Measurements from ENCODE around the gene PSMD3. TPM values are rescaled to one million over a fixed set of nuclear protein-coding genes. Genes with fewer than 3 reads are reported as not detected.

PSMD3 gene
- total and polyA plus RNA-seq, 9 of the 15 experiments (the other 6 are each of a cell fraction or from before 2014, with no cell fraction given): 2.0 to 251 (median 135) TPM

- in situ Hi-C loops (cut with MboI): no loop called here
- ATAC-seq (peak; percentile 4), DNase-seq (ENCODE audit: extremely low read depth in 1 of 4, low spot score in 3 of 4) (peak in 2 of 4 experiments; percentile 34 to 37), FAIRE-seq (peak; percentile 51)
- 0% methylated on average over 15 of the region's 15 CpGs for WGBS (ENCODE audit: insufficient coverage, low coverage, missing lambda C conversion rate)
- Histone ChIP-seq H3K36me3 (ENCODE audit: control insufficient read depth, insufficient read depth, low read length) (peaks cover 43% of the 10 kb centered on the region), H3K9ac (ENCODE audit: insufficient read depth in 1 of 2, low read depth in 2 of 2, low read length in 2 of 2) (peak overlapping the region; percentile 98 to 100), H3K27ac (ENCODE audit: extremely low read depth, low read depth, low read length) (peak overlapping the region; percentile 98), H3K27me3 (ENCODE audit: control insufficient read depth in 2 of 2, insufficient read depth in 2 of 2, low read length in 2 of 2) (no peaks in the 10 kb centered on the region), H4K20me1 (replicated peaks; ENCODE audit: control insufficient read depth, insufficient read depth, low read length) (peaks cover 10% of the 10 kb centered on the region), H2AFZ (ENCODE audit: low read depth, low read length) (peak overlapping the region; percentile 60; the same call in 1 of the 2 replicates), H3K4me1 (replicated peaks in 1 of 2; ENCODE audit: control insufficient read depth in 2 of 2, insufficient read depth in 2 of 2, low read length in 2 of 2) (peaks cover 5 to 12% of the 10 kb centered on the region in 2 experiments; a peak in 3 of 5 replicates), H3K9me1 (ENCODE audit: control insufficient read depth, insufficient read depth, low read length) (no peaks in the 10 kb centered on the region), H3K4me3 (peak overlapping the region; percentile 98), H3K4me2 (ENCODE audit: insufficient read depth, low read length) (peak overlapping the region; percentile 92), H3K79me2 (ENCODE audit: control insufficient read depth, insufficient read depth, low read length) (peaks cover 39% of the 10 kb centered on the region), H3K9me3 (replicated peaks; ENCODE audit: control insufficient read depth, insufficient read depth, low read depth, low read length) (no peaks in the 10 kb centered on the region)
- 0 out of 4 replicates have a peak, but pooled peaks of 1 of the 2 experiments have one; percentile 17 for TF ChIP-seq FOXK2 (conservative IDR thresholded peaks at IDR 0.05 in 1 of 2, IDR thresholded peaks at IDR 0.05 in 1 of 2; ENCODE audit: low read depth in 2 of 2)
- TF ChIP-seq CHD1 (IDR thresholded peaks at IDR 0.05; ENCODE audit: low read length): peak; percentile 25
- TF ChIP-seq TCF7 (IDR thresholded peaks at IDR 0.05; ENCODE audit: borderline replicate concordance): 0 out of 2 replicates have a peak, but pooled peaks have one; percentile 2
- no peak for TF ChIP-seq ZNF133 (CRISPR knock-in tag; IDR thresholded peaks at IDR 0.05)
- TF ChIP-seq BMI1 (IDR thresholded peaks at IDR 0.05; ENCODE audit: low read length): no peak
- CTCF ChIA-PET (ENCODE audit: low intra/inter-chr PET ratio): interaction anchor here (1.1 to 1.4 kb wide), 2 partner anchors 22 to 359 kb away, joined by 3 to 13 read pairs; no protein-coding TSS in a partner anchor
- no TSS peak for BruUV-seq (replicated peaks)
- intact Hi-C loops (cut with micrococcal nuclease): no loop called here
- POLR2A ChIA-PET: interaction anchor here (0.7 to 3.7 kb wide), 11 partner anchors 10 to 781 kb away, joined by 3 to 16 read pairs (median 4); partner anchors contain the start of gene RPL19
These were observed 667 bp downstream of the PSMD3 start for GRCh38 chr17:39981207-39981741.

Data from K562 (cell line).